IMR-90 (cell line): Measurements from ENCODE around the gene SREBF2. TPM values are rescaled to one million over a fixed set of nuclear protein-coding genes. Genes with fewer than 3 reads are reported as not detected.

Experiments
- ATAC-seq: fragments of 200-7000 bp; cut with Tn5 transposase; 2 replicates; pipeline ENCODE4 v1.9.1; 2020; ENCODE audit warnings: low read depth, mild to moderate bottlenecking, moderate library complexity
- BruUV-seq: library from RNA; stranded (reverse); fragments of 400-500 nt; replicated peaks from 2 replicates; lab custom pipeline; 2021; lab: Mats Ljungman, UMichigan
- CTCF ChIA-PET: fragments of 300-600 bp; formaldehyde crosslinking; extraction: SDS; loops from one replicate; lab custom pipeline; 2021; ENCODE audit warnings: antibody characterized with exemption; lab: Yijun Ruan, JAX
- POLR2A ChIA-PET: fragments of 300-600 bp; sonication (Branson Sonifier 250); formaldehyde crosslinking; loops from one replicate; lab custom pipeline; 2022; ENCODE audit warnings: antibody characterized with exemption; ENCODE audit not compliant: unreplicated experiment; lab: Charles Lee
- DNase-seq: peaks from one replicate; pipeline ENCODE4 v3.0.0; 2013
- H2AFZ ChIP-seq: replicated peaks from 2 replicates; pipeline ENCODE3; 2013; ENCODE audit warnings: low read length, mild to moderate bottlenecking; ENCODE audit not compliant: poor library complexity
- H2AK5ac ChIP-seq: 2 replicates; pipeline ENCODE4 v1.6.1; 2013; ENCODE audit warnings: low read depth, low read length, inconsistent platforms
- H2AK9ac ChIP-seq: replicated peaks from 2 replicates; pipeline ENCODE3; 2013; ENCODE audit warnings: mild to moderate bottlenecking, low read depth, low read length, moderate library complexity; ENCODE audit not compliant: poor library complexity
- H2BK120ac ChIP-seq: 2 replicates; pipeline ENCODE4 v1.6.1; 2013; ENCODE audit warnings: low read depth, low read length, inconsistent platforms
- H2BK15ac ChIP-seq: 3 replicates; pipeline ENCODE4 v1.6.1; 2013; ENCODE audit warnings: low read depth, low read length, inconsistent platforms
- H2BK20ac ChIP-seq: 2 replicates; pipeline ENCODE4 v1.6.1; 2013; ENCODE audit warnings: low read depth, mild to moderate bottlenecking, inconsistent platforms, low read length, moderate library complexity
- H2BK5ac ChIP-seq: 2 replicates; pipeline ENCODE4 v1.6.1; 2013; ENCODE audit warnings: mild to moderate bottlenecking, low read depth, low read length, inconsistent platforms; ENCODE audit not compliant: poor library complexity, severe bottlenecking
- H3K14ac ChIP-seq: replicated peaks from 2 replicates; pipeline ENCODE4 v1.6.1; 2013; ENCODE audit warnings: low read depth, low read length, inconsistent platforms
- H3K18ac ChIP-seq: 2 replicates; pipeline ENCODE4 v1.6.1; 2013; ENCODE audit warnings: low read depth, low read length, control low read depth
- H3K23ac ChIP-seq: 2 replicates; pipeline ENCODE4 v1.6.1; 2013; ENCODE audit warnings: low read depth, low read length, inconsistent platforms
- H3K27ac ChIP-seq: 2 replicates; pipeline ENCODE4 v1.5.1; 2013; ENCODE audit warnings: mild to moderate bottlenecking, control low read depth, low read length; ENCODE audit not compliant: insufficient read depth
- H3K27me3 ChIP-seq: 2 replicates; pipeline ENCODE4 v1.6.1; 2013; ENCODE audit warnings: low read length; ENCODE audit not compliant: control insufficient read depth, insufficient read depth
- H3K36me3 ChIP-seq: 2 replicates; pipeline ENCODE4 v1.6.1; 2013; ENCODE audit warnings: low read length, mixed read lengths; ENCODE audit not compliant: control insufficient read depth, insufficient read depth
- H3K4ac ChIP-seq: 2 replicates; pipeline ENCODE4 v1.6.1; 2013; ENCODE audit warnings: low read depth, low read length, inconsistent platforms
- H3K4me1 ChIP-seq: 2 replicates; pipeline ENCODE4 v1.6.1; 2013; ENCODE audit warnings: low read length, mixed read lengths; ENCODE audit not compliant: control insufficient read depth, insufficient read depth
- H3K4me2 ChIP-seq: 2 replicates; pipeline ENCODE4 v1.6.1; 2013; ENCODE audit warnings: low read depth, mild to moderate bottlenecking, control low read depth, low read length, moderate library complexity
- H3K4me3 ChIP-seq: 2 replicates; pipeline ENCODE4 v1.5.1; 2013; ENCODE audit warnings: low read depth, mild to moderate bottlenecking, control low read depth, low read length, moderate library complexity; ENCODE audit not compliant: insufficient read depth
- H3K56ac ChIP-seq: 2 replicates; pipeline ENCODE4 v1.6.1; 2013; ENCODE audit warnings: low read length, inconsistent platforms; ENCODE audit not compliant: insufficient read depth; ENCODE audit errors: extremely low read depth
- H3K79me1 ChIP-seq, 2 experiments: 2 replicates each; pipeline ENCODE4 v1.6.1; 2013; ENCODE audit warnings: low read length in 2 of 2, inconsistent platforms in 1 of 2, low read depth in 1 of 2
- H3K9ac ChIP-seq: 2 replicates; pipeline ENCODE4 v1.6.1; 2013; ENCODE audit warnings: low read depth, low read length, control low read depth
- H3K9me1 ChIP-seq: 2 replicates; pipeline ENCODE4 v1.6.1; 2013; ENCODE audit warnings: low read length, inconsistent platforms; ENCODE audit not compliant: insufficient read depth
- H3K9me3 ChIP-seq: 2 replicates; pipeline ENCODE4 v1.6.1; 2013; ENCODE audit warnings: low read length; ENCODE audit not compliant: control insufficient read depth, insufficient read depth
- H4K20me1 ChIP-seq: 2 replicates; pipeline ENCODE4 v1.6.1; 2013; ENCODE audit warnings: low read length, inconsistent platforms; ENCODE audit not compliant: insufficient read depth
- H4K5ac ChIP-seq: 2 replicates; pipeline ENCODE4 v1.6.1; 2013; ENCODE audit warnings: mild to moderate bottlenecking, low read depth, low read length, control low read depth
- H4K8ac ChIP-seq, 2 experiments: 2 replicates each; pipeline ENCODE4 v1.6.1; 2013; ENCODE audit warnings: low read depth in 2 of 2, low read length in 2 of 2, control low read depth in 1 of 2, inconsistent platforms in 1 of 2
- H4K91ac ChIP-seq: 2 replicates; pipeline ENCODE4 v1.6.1; 2013; ENCODE audit warnings: low read depth, low read length, inconsistent platforms; ENCODE audit not compliant: insufficient read depth
- BHLHE40 ChIP-seq: fragments of 150-350 bp; IDR thresholded peaks from 2 replicates; pipeline ENCODE4 v1.6.1; 2016; ENCODE audit warnings: mild to moderate bottlenecking, low read depth, low read length
- CEBPB ChIP-seq: IDR thresholded peaks from 2 replicates; pipeline ENCODE4 v1.6.1; 2012; ENCODE audit warnings: low read depth, low read length, improper control_type of control experiment
- CHD1 ChIP-seq: IDR thresholded peaks from 2 replicates; pipeline ENCODE4 v1.6.1; 2012; ENCODE audit warnings: low read depth, low read length, improper control_type of control experiment
- FOS ChIP-seq: fragments of 150-350 bp; IDR thresholded peaks from 2 replicates; pipeline ENCODE4 v1.6.1; 2016; ENCODE audit warnings: low read depth, low read length
- MAFK ChIP-seq: IDR thresholded peaks from 2 replicates; pipeline ENCODE4 v1.6.1; 2012; ENCODE audit warnings: low read depth, low read length, improper control_type of control experiment
- MAZ ChIP-seq: IDR thresholded peaks from 2 replicates; pipeline ENCODE4 v1.6.1; 2012; ENCODE audit warnings: low read depth, mild to moderate bottlenecking, low read length, improper control_type of control experiment, moderate library complexity, borderline replicate concordance
- NFE2L2 ChIP-seq: fragments of 150-350 bp; IDR thresholded peaks from 2 replicates; pipeline ENCODE4 v1.6.1; 2016; ENCODE audit warnings: low read depth, mild to moderate bottlenecking, low read length
- POLR2A ChIP-seq: IDR thresholded peaks from 2 replicates; pipeline ENCODE4 v1.6.1; 2012; ENCODE audit warnings: mild to moderate bottlenecking, low read depth, low read length
- RCOR1 ChIP-seq: IDR thresholded peaks from 2 replicates; pipeline ENCODE4 v1.6.1; 2012; ENCODE audit warnings: mild to moderate bottlenecking, low read length, improper control_type of control experiment; ENCODE audit not compliant: insufficient replicate concordance
- RFX5 ChIP-seq: IDR thresholded peaks from 2 replicates; pipeline ENCODE4 v1.8.0; 2012; ENCODE audit warnings: low read depth, mild to moderate bottlenecking, low read length, moderate library complexity
- SMC3 ChIP-seq: fragments of 150-350 bp; IDR thresholded peaks from 2 replicates; pipeline ENCODE4 v1.6.1; 2016; ENCODE audit warnings: low read depth, mild to moderate bottlenecking, antibody characterized with exemption, low read length, moderate library complexity
- USF2 ChIP-seq: fragments of 150-350 bp; IDR thresholded peaks from 2 replicates; pipeline ENCODE4 v1.6.1; 2017; ENCODE audit warnings: mild to moderate bottlenecking, antibody characterized with exemption, low read length, low read depth
- dilution Hi-C: fragments of 300-500 bp; cut with HindIII; formaldehyde crosslinking; loops from one replicate; pipeline ENCODE4 v1.14.3; 2018; ENCODE audit warnings: low sequenced_read_pairs; ENCODE audit not compliant: unreplicated experiment
- in situ Hi-C: fragments of 300-500 bp; cut with MboI; formaldehyde crosslinking; loops from 3 replicates; pipeline ENCODE4 v1.14.3; 2019; ENCODE audit warnings: low sequenced_read_pairs, inconsistent platforms, mixed read lengths
- intact Hi-C: fragments of 100-400 bp; cut with micrococcal nuclease; formaldehyde crosslinking; loops from 2 replicates; pipeline ENCODE4 v1.10.0; 2022
- polyA plus RNA-seq, 3 experiments: library from polyadenylated mRNA; depleted of rRNA; stranded (reverse); fragments of >200 nt; gene quantifications; 2 replicates each; pipeline ENCODE4 v1.2.3, GENCODE V29; 2012; ENCODE audit warnings: low replicate concordance in 1 of 3
- total RNA-seq: library from RNA; depleted of rRNA; stranded (reverse); fragments of >200 nt; gene quantifications from 2 replicates; pipeline ENCODE4 v1.2.3, GENCODE V29; 2012
- TF ChIP-seq, protein P1 (sequence below): conservative IDR thresholded peaks from 2 replicates; pipeline ENCODE4 v1.5.1; 2012; ENCODE audit warnings: mild to moderate bottlenecking, low read depth, low read length, improper control_type of control experiment
- TF ChIP-seq, protein P2 (sequence below): fragments of 150-350 bp; IDR thresholded peaks from 2 replicates; pipeline ENCODE4 v1.6.1; 2016; ENCODE audit warnings: low read depth, mild to moderate bottlenecking, low read length, moderate library complexity, borderline replicate concordance

The SREBF2 gene
- total and polyA plus RNA-seq, 2 of the 4 experiments (the other 2 are of a cell fraction): 8.1 to 47.4 TPM

GRCh38 chr22:41857155-41857859 is 24.4 kb downstream of the SREBF2 start (continued):
- TF ChIP-seq NFE2L2: no peak

GRCh38 chr22:41857860-41858199 is 24.9 kb downstream of the SREBF2 start:
- Histone ChIP-seq H3K27ac (no peak overlapping the region), H3K23ac (no peak overlapping the region), H3K4me2 (no peak overlapping the region)
- TF ChIP-seq CHD1: no peak
- TF ChIP-seq FOS: no peak
- TF ChIP-seq, protein P1, sequence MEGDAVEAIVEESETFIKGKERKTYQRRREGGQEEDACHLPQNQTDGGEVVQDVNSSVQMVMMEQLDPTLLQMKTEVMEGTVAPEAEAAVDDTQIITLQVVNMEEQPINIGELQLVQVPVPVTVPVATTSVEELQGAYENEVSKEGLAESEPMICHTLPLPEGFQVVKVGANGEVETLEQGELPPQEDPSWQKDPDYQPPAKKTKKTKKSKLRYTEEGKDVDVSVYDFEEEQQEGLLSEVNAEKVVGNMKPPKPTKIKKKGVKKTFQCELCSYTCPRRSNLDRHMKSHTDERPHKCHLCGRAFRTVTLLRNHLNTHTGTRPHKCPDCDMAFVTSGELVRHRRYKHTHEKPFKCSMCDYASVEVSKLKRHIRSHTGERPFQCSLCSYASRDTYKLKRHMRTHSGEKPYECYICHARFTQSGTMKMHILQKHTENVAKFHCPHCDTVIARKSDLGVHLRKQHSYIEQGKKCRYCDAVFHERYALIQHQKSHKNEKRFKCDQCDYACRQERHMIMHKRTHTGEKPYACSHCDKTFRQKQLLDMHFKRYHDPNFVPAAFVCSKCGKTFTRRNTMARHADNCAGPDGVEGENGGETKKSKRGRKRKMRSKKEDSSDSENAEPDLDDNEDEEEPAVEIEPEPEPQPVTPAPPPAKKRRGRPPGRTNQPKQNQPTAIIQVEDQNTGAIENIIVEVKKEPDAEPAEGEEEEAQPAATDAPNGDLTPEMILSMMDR: no peak
- TF ChIP-seq USF2: no peak
- no peak for TF ChIP-seq BHLHE40
- TF ChIP-seq POLR2A: no peak
- TF ChIP-seq MAFK: no peak
- no peak for TF ChIP-seq RFX5
- TF ChIP-seq SMC3: no peak
- no peak for TF ChIP-seq CEBPB
- TF ChIP-seq, protein P2, sequence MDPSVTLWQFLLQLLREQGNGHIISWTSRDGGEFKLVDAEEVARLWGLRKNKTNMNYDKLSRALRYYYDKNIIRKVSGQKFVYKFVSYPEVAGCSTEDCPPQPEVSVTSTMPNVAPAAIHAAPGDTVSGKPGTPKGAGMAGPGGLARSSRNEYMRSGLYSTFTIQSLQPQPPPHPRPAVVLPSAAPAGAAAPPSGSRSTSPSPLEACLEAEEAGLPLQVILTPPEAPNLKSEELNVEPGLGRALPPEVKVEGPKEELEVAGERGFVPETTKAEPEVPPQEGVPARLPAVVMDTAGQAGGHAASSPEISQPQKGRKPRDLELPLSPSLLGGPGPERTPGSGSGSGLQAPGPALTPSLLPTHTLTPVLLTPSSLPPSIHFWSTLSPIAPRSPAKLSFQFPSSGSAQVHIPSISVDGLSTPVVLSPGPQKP: no peak
- no peak for TF ChIP-seq NFE2L2
- TF ChIP-seq RCOR1: no peak
- TF ChIP-seq MAZ: no peak

More at GRCh38 chr22:41857860-41858199, 24.9 kb downstream of the SREBF2 start:
- H3K4me3 ChIP-seq: no peak overlapping the region
- ATAC-seq: no peak
- no peaks in the 10 kb centered on the region for H3K9me3 ChIP-seq
- H3K18ac ChIP-seq: no peak overlapping the region
- peaks cover 32% of the 10 kb centered on the region for H4K20me1 ChIP-seq
- H2BK15ac ChIP-seq: no peak overlapping the region
- no peak overlapping the region for H2BK20ac ChIP-seq
- no peak overlapping the region for H3K14ac ChIP-seq
- no peak overlapping the region for H3K4ac ChIP-seq
- no peak overlapping the region for H4K8ac ChIP-seq
- intact Hi-C loops (loop anchor here (10.0 kb wide), 1 partner anchor 113 kb away; no protein-coding TSS in a partner anchor), in situ Hi-C loops (no loop called here), dilution Hi-C loops (no loop called here)
- H2AFZ ChIP-seq: no peak overlapping the region
- H3K9me1 ChIP-seq: peaks cover 10% of the 10 kb centered on the region
- no peak overlapping the region for H2BK120ac ChIP-seq
- no peak overlapping the region for H3K9ac ChIP-seq
- H3K56ac ChIP-seq: no peak overlapping the region
- H4K5ac ChIP-seq: no peak overlapping the region
- CTCF ChIA-PET: no interaction called here
- no peak overlapping the region for H2AK5ac ChIP-seq
- no TSS peak for BruUV-seq
- no peak overlapping the region for H4K91ac ChIP-seq
- peaks cover 12 to 57% of the 10 kb centered on the region in 2 experiments for H3K79me1 ChIP-seq
- POLR2A ChIA-PET: no interaction called here
- no peak overlapping the region for H2AK9ac ChIP-seq
- no peaks in the 10 kb centered on the region for H3K27me3 ChIP-seq
- H3K4me1 ChIP-seq: peaks cover 12% of the 10 kb centered on the region
- H3K36me3 ChIP-seq: no peaks in the 10 kb centered on the region
- DNase-seq: no peak
- H2BK5ac ChIP-seq: no peak overlapping the region
